Activated CD4-positive, CD25-positive, alpha-beta regulatory T cell treated with anti-CD3 and anti-CD28 coated beads, Interleukin-2, amount 50 U/mL, for 24 hours (primary cell): Measurements from ENCODE around the gene HECTD4.

Experiments
- ATAC-seq, 2 donors: fragments of 150-1000 bp; cut with Tn5 transposase; one replicate each; pipeline ENCODE4 v1.10.0; 2021; ENCODE audit warnings: mild to moderate bottlenecking in 1 of 2, moderate library complexity in 1 of 2

The HECTD4 gene

DNA sequence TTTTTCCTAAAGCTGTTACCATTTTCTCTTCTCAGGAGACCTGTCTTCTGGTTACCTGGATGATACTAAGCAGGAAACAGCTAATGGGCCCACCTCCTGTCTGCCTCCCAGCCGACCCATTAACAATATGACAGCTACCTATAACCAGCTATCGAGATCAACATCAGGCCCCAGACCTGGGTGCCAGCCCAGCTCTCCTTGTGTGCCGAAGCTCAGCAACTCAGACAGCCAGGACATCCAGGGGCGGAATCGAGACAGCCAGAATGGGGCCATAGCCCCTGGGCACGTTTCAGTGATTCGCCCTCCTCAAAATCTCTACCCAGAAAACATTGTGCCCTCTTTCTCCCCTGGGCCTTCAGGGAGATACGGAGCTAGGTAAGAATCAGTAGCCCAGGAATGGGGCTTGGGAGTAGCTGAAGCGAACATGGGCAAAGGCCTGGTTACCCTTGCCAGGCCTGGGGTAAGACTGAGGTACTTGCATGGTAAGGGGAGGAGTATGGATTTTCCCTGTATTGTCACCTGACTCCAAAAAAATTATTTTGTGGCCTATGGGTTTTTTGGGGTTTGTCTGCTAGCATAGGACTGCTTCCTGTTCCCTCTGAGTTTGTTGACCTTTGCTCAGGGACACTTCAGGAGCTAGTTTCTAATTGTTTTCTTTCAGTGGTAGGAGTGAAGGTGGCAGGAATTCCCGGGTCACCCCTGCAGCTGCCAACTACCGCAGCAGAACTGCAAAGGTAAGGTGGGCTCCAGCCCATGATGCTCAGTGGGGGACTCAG lies 230.3 kb downstream of the HECTD4 start:
- ATAC-seq, result no peak

DNA sequence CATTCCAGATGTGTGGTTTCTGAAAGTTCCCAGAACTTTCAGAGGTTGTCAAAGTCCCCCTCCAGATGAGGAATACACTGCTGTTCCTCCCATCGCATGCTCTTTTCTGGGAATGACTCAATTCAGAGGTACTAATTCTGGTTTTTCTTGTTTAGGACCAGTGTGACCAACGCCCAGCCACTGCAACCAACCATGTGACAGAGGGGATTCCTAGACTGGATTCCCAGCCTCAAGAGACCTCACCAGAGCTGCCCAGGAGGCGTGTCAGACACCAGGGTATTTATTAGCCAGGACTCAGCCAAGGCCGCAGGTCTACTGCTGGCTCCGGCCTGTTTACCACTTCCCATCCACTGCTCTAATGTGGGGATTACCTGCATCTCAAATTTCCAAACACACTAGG lies 232.6 kb downstream of the HECTD4 start:
- no peak for ATAC-seq

DNA sequence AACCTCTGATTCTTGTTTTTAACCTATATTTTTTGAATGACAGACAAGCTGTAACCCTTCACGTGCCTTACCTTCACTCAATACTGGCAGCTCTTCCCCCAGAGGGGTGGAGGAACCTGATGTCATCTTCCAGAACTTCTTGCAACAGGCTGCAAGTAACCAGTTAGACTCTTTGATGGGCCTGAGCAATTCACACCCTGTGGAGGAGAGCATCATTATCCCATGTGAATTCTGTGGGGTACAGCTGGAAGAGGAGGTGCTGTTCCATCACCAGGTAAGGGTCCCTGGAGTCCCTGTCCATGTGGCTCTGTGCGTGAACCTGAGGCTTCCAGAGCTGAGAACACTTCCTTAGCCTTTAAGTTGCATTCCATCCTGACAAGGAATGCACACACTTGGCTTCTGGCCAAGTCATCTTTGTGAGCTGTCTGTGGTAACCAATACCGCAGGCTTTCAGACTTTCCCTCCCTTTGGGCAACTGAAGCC lies 234.2 kb downstream of the HECTD4 start:
- ATAC-seq, result no peak

DNA sequence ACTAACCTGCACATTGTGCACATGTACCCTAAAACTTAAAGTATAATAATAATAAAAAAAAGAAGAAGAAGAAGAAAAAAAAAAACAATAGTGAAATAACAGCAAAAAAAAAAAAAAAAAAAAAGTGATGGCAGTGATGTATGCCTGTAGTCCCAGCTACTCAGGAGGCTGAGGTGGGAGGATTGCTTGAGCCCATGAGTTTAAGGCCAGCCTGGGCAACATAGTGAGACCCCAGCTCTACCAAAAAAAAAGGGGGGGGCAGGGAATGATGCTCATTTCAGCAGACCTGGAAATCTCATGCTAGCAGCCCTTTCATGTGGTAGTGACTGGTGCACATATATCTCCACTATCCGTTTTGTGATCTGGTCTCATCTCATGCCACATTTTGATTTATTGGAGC lies 236.1 kb downstream of the HECTD4 start:
- ATAC-seq, result no peak

DNA sequence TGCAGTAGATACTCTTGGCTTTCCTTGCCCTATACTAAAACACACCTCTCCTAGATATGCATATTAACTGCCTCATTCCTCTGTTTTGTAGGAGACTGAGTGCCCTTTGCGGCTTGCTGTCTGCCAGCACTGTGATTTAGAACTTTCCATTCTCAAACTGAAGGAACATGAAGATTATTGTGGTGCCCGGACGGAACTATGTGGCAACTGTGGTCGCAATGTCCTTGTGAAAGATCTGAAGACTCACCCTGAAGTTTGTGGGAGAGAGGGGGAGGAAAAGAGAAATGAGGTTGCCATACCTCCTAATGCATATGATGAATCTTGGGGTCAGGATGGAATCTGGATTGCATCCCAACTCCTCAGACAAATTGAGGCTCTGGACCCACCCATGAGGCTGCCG lies 241.5 kb downstream of the HECTD4 start:
- ATAC-seq, result no peak

DNA sequence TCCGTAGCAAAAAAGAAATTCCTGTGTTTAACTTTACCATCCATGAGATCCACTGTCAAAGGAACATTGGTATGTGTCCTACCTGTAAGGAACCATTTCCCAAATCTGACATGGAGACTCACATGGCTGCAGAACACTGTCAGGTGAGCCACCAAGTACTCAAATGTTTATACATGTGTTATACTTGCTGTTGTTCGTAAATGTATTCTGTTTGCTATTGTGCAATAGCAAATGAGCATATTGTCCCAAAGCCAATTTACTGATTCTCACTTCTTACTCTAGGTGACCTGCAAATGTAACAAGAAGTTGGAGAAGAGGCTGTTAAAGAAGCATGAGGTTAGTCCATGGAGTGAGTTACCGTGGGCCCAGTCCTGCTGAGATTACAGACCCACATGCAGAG lies 247.5 kb downstream of the HECTD4 start:
- no peak for ATAC-seq

DNA sequence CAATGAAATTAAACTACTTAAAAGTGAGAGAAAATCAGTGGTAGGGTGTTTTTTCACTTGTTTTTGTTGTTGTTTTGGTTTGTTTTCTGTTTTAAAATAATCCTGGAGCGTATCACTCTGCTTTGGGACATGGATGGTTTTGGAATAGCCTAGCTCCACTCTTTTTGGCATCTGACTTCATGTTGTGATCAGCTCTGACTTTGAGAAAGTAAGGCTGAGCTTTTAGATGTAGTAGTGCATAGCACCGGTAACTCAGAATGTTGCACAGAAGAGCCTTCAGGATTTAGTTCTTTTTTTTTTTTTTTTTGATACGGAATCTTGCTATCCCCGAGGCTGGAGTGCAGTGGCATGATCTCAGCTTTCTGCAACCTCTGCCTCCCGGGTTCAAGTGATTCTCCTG lies 248.8 kb downstream of the HECTD4 start:
- no peak for ATAC-seq

DNA sequence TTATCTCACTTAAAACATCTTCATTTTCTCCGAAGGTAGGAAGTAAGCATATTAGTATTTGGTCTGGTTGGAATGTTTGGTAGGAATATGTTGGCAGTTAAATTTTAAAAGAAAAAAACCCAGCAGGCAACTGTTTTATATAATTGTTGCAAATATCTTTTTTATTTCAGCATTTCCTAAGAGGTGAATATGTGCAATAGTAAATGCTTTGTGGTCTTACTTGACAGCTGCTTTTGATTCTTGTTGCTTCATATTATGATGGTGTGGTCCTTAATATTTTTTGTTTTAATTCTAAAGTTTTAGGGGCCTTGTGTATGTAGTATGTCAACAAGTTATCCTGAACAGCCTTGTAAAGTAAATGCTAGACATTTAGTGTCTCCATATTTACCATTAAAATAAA lies 250.5 kb downstream of the HECTD4 start:
- ATAC-seq, result no peak

DNA sequence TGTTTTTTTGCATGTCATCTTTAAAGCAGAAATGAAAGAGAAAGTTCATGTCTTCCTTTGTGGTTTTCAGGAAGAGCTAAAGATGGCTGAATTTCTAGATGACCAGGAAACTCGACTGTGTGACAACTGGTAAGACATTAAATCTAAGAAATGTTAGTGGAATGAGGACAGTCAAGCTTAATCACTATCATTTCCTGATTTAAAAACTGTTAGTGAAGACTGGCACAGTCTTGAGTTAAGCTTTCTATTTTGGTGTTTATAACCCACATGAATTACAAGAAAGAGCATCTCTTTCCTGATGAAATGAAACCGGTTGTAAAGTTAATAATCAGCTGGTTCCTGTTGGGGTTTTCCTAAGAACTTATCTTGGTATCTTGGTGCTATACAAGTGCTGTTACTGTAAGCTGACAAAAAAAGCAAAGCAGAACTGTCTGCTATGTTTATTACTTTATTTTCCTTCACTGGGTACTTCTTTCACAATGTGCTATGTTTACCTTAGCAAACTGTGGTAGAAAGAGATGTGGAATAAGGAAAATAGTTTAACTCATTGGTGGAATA lies 251.7 kb downstream of the HECTD4 start:
- ATAC-seq, result peak; percentile 85

DNA sequence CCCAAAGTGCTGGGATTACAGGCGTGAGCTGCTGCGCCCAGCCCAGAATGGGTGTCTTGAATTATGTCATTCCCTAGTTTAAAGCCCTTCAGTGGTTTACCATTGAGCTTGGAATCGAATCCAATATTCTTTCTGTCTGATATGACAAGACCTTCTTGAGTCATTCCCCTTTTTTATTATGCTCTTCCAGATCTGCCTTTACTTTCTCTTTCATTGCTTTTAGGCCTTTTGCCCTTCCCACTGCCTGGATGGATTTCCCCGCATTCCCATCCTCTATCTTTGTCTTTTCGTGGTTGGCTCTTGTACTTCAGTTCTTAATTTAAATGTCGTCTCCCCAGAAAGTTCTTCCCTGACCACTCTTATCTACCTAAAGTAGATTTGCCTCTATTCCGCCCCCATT lies 255.3 kb downstream of the HECTD4 start:
- ATAC-seq, result no peak

DNA sequence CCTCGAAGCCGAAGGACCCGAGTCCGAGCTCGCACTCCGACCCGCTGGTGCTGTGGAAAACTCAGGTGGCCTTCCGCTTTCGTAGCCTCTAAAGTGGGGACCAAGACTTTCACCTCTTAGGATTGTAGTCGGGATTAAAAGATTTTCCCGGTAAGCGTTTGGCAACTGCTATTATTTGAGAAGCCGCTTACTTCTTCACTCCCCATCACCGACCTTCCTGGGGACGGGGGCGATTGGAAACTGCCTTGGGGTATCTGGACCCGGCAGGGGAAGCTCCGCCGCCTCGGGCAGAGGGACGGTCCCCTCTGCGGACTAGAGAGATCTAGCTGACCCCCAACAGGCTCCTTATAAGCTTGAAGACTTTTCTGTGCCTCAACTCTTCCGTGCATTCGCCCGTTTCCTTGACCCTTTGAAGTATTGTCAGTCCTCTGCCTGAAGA lies 256.2 kb downstream of the HECTD4 start:
- ATAC-seq, result no peak

DNA sequence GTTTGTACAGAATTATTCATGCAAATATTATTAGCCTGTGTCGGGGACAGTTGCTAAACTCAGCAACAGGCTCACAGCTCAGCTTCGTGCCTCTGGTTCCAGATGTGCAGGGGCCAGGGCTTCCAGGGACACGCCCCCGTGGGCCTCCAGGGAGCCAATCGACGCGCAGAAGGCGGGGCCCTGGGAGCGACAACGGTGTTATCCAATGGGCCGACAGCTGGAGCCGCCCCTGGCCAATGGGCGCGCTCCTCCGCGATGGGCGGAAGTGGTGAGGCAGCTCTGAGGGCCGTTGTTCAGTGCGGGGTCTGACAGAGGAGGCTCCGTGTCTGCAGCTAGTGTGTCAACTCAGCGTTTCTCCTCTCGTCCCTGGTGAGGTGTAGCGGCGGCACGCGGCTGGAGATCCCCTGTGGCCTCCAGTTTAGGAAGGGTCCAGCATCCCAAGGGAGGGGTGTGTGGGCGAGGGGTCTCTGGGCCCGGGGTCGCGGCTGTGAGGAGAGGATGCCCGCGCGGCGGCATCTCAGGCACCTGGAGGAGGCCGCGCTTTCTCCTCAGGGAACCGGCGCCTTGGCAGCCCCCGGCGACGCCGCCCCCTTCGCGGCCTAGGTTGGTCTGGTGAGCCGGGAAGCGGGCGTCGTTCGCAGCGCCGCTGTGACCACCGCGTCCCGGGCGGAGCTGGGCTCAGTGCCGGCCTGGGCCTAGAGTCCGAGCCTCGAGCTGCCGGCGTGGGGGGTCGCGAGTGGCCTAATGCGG lies 256.8 kb downstream of the HECTD4 start, which contains the start of gene TRAFD1:
TRAFD1 (plus strand) TSS at position 311 of the 750 bp plus-strand sequence. CDS start 4,963 bp downstream, outside the sequence.
- ATAC-seq, result peak; percentile 100

DNA sequence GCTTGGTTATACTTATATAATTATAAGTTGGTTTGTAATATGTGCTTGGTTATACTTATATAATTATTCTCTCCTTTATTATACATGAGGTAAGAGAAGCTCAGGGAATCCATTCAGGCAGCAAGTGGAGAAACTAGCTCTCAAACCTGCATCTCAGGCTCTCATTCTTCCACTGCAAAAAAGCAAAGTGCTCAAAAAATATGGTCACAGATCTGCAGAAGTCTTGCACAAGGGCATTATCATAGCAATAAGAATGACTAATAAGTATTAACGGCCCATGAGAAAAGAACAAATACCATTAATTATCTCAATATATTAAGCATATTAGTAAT lies 257.3 kb downstream of the HECTD4 start:
- no peak for ATAC-seq

DNA sequence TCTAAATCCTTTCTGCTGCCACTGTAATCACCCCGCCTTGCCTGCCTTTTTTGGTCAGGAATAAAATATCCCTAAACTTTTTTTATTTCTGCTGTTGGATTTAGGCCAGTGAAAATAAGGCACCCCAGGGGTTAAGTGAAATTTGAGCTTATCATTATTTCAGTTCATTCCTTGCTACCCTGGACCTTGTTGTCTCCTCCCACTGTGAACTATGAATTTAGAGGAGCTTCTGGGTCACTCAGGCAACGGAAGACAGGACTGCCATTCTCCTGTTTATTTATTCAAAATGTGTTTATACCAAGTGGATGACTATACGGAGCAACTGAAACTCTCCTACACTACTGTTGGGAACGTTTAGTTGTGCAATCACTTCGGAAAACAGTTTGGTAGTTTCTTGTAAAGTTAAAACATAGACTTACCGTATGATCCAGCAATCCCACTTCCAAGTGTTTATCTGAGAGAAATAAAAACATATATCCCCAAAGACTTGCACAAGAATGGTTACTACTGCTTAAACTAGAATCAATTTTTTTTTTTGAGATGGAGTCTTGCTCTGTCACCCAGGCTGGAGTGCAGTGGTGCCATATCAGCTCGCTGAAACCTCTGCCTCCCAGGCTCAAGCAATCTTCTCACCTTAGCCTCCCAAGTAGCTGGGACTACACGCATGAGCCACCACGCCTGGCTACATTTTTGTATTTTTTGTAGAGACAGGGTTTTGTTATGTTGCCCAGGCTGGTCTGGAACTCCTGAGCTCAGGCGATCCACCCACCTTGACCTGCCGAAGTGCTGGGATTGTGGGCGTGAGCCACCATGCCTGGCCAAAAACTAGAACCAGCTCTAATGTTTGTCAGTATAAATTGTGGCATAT lies 259.2 kb downstream of the HECTD4 start:
- no peak for ATAC-seq

DNA sequence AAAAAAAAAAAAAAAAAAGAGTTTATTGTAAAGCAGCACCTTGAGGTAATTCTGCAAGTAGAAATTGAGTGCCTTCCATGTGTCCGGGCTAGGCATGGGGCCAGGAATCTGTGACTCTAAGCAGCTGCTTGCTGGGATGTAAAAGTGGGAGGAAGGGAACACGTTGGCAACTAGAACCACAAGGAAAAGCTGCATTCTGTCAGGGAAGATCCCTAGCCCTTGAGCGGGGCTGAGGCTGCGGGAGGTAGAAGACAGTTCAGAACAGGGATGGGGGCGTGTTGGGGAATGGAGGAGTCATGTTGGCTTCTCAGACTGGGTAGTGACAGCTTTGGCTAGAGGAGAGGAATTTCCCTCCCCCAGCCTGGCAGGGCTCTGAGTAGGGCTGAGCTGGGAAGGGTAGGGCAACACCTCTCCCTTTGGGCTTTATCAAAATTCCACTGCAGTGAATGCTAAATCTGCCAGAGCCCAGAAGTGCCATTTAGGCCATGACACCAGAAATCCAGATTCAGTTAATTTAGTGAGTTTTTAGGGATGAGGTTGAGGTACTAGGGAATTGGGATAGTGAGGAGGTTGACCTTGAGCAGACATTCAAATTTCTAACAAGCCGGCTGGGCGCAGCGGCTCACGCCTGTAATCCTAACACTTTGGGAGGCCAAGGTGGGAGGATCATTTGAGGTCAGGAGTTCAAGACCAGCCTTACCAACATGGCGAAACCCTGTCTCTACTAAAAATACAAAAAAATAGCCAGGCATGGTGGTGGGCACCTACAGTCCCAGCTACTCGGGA lies 260.3 kb downstream of the HECTD4 start:
- ATAC-seq, result no peak

DNA sequence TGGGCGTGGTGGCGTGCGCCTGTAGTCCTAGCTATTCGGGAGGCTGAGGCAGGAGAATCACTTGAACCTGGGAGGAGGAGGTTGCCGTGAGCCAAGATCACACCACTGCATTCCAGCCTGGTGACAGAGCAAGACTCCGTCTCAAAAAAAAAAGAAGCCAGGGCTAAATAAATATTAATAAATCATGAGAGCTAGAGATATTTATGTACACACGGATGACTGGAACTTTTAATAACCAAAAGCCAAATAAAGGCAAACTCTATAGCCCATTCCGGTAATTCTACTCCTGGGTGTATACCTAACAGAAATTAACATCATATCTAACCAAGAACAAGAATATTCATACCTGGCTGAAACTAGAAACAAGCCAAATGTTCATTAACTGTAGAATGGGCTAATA lies 264.5 kb downstream of the HECTD4 start:
- no peak for ATAC-seq

DNA sequence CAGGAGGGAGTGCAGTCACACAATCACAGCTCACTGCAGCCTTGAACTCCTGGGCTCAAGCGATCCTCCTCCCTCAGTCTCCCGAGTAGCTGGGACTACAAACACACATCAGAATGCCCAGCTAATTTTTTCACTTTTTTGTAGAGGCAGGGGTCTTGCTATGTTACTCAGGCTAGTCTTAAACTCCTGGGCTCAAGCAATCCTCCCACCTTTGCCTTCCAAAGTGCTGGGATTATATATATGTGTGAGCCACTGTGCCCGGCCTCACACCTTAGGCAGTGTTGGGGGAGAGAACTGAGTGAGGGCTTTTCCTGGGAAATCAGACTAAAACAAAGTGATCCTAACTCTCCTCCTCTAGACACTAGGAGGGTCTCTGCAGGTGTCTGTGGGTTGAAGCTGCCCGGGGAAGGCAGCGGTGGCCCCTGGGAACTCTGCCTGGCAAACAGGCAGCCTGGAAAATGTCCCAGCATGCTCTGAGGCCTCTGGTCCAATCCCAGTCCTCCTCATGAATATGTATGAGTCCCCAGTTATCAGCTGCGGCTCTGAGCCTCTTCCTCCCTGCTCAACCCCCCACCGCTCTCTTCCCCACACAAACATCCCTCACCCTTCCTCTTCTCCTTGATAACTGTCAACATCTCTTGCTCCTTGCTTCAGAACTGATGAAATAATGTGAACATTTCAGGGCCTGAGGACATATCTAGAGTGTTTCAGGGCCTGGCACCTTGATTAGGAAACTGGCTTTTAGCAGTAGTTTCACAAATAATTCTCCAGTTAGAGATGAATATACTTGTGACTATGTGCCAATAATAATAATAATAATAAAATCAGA lies 265.8 kb downstream of the HECTD4 start:
- peak in 1 of 2 donors; percentile 62 for ATAC-seq

DNA sequence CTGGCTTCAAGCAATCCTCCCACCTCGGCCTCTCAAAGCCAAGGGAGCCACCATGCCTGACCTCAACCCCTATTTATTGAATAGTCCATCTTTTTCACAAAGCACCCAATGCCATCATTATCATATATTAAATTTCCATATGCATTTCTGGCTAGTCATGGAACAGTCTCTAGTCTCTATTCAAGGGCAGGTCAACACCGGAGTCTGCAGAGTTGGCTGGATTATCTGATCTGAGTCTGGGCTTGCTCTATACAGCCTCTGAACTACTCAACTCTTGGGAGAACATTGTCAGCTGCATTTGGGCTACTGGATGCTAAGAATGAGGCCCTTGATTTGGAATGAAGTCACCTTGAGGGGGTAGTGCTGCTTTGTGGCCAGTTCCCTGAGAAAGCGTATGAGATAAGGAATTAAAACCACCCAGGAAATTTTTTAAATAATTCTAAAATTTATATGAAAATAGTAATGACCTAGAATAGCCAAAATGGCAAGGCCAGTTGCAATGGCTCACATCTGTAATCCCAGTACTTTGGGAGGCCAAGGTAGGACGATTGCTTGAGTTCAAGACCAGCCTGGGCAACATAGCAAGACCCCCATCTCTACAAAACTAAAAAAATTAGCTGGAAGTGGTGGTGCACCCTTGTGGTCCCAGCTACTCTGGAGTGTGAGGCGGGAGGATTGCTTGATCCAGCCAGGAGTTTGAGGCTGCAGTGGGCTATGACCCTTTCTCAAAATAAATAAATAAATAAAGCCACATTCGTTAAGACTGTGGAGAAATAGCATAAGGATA lies 266.8 kb downstream of the HECTD4 start:
- no peak for ATAC-seq

DNA sequence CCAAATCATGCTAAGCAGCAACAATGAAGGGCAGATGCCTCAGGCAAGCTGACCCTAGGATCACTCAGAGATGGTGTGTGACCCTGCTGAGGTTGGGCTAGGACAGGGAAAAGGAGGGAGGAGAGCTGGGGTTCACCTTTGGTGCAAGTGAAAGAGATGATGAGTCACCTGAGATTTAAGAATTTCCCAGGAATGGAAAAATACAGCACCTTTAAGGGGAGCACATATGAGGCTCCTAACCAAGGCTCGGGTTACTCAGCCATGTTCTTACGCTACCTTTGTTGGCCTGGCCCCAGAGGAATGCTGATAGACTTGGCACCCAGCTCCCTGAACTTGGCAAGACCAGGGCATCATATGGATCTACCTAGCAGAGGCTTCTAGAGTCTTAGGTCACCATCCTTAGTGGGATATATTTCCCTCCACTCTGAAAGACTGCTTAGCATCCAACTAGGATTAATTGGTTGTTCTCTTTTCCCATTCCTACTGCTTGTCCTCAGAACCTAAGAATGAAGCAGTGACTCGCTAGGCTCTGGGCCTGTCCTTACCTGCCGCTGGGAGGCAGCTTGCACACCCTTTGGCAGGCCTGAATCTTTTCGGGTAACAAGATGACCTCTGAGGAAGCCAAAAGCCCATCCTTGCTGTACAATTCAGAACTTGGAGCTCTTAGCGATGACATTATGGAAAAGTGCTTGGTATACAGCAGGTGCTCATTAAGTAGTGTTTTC lies 269.7 kb downstream of the HECTD4 start:
- ATAC-seq, result no peak
